Activated T-cell treated with anti-CD3 and anti-CD28 coated beads, Interleukin-2, amount 50 U/mL, for 72 hours (primary cell): ENCODE measurements around the gene COX7B2. TPM values are rescaled to one million over a fixed set of nuclear protein-coding genes. Genes with fewer than 3 reads are reported as not detected.

Experiments
- ATAC-seq, 2 donors: fragments of 150-1000 bp; cut with Tn5 transposase; replicated peaks in 1 of 2; 2 replicates each; pipeline ENCODE4 v1.10.0; 2021; ENCODE audit warnings: moderate library complexity in 2 of 2, mild to moderate bottlenecking in 1 of 2
- DNase-seq, 2 donors: peaks; one replicate each; pipeline ENCODE4 v3.0.0; 2021 to 2022; ENCODE audit warnings: mixed read lengths in 1 of 2
- H3K27ac Mint-ChIP-seq: one replicate; pipeline ENCODE4 v1.8.0; 2022; ENCODE audit warnings: mild to moderate bottlenecking, moderate library complexity, mixed read lengths
- H3K27me3 Mint-ChIP-seq: one replicate; pipeline ENCODE4 v1.8.0; 2022; ENCODE audit warnings: low read depth, mixed read lengths
- H3K36me3 Mint-ChIP-seq, 2 donors: one replicate each; pipeline ENCODE4 v1.8.0; 2022; ENCODE audit warnings: mixed read lengths in 2 of 2, mild to moderate bottlenecking in 1 of 2; ENCODE audit not compliant: insufficient read depth in 2 of 2
- H3K4me1 Mint-ChIP-seq: one replicate; pipeline ENCODE4 v1.8.0; 2022; ENCODE audit warnings: low read depth, mixed read lengths
- H3K4me3 Mint-ChIP-seq, 2 donors: one replicate each; pipeline ENCODE4 v1.8.0; 2022; ENCODE audit warnings: mild to moderate bottlenecking in 2 of 2, mixed read lengths in 2 of 2, moderate library complexity in 2 of 2
- H3K9me3 Mint-ChIP-seq, 2 donors: one replicate each; pipeline ENCODE4 v1.8.0; 2022; ENCODE audit warnings: mixed read lengths in 2 of 2
- total RNA-seq, 2 donors: library from RNA; stranded (reverse); gene quantifications; one replicate each; pipeline ENCODE4 v1.2.3, GENCODE V29; 2022

COX7B2 gene
- total RNA-seq, 2 donors from 2014 or later: not detected

GRCh38 chr4:46793036-46793435 is 116.0 kb downstream of the COX7B2 start:
- ATAC-seq: no peak

DNA sequence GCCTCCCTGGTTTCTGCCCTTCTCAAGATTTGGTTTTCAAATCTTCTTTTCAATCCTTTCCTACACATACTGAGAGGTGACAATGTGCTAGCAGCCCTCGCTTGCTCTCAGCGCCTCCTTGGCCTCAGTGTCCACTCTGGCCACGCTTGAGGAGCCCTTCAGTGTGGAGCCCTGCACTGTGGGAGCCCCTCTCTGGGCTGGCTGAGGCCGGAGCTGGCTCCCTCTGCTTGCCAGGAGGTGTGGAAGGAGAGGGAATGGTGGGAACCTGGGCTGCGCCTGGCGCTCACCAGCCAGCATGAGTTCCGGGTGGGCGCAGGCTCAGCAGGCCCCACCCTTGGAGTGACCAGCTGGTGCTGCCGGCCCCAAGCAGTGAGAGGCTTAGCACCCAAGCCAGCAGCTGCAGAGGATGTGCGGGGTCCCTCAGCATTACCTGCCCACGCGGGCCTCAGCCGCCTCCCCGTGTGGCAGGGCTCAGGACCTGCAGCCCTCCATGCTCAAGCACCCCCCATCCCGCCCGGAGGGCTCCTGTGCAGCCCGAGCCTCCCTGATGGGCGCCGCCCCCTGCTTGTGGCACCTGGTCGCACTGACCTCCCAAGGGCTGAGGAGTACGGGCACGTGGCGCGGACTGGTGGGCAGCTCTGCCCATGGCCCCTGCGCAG is 127.5 kb downstream of the COX7B2 start:
- DNase-seq (no peak), ATAC-seq (no peak)
- no peak overlapping the region for H3K27ac Mint-ChIP-seq
- no peaks in the 10 kb centered on the region for H3K36me3 Mint-ChIP-seq
- H3K4me3 Mint-ChIP-seq: no peak overlapping the region
- H3K27me3 Mint-ChIP-seq: no peaks in the 10 kb centered on the region
- H3K4me1 Mint-ChIP-seq: no peaks in the 10 kb centered on the region
- H3K9me3 Mint-ChIP-seq: peaks cover 0 to under 1% of the 10 kb centered on the region in 2 donors

More at GRCh38 chr4:46793036-46793435, 116.0 kb downstream of the COX7B2 start:
- peaks cover 0 to 1% of the 10 kb centered on the region in 2 donors for H3K36me3 Mint-ChIP-seq
- H3K4me1 Mint-ChIP-seq: no peaks in the 10 kb centered on the region
- no peak overlapping the region for H3K4me3 Mint-ChIP-seq
- DNase-seq: no peak
- H3K27me3 Mint-ChIP-seq: no peaks in the 10 kb centered on the region
- H3K27ac Mint-ChIP-seq: no peak overlapping the region
- H3K9me3 Mint-ChIP-seq: peaks cover 0 to 6% of the 10 kb centered on the region in 2 donors

GRCh38 chr4:46765465-46765864 is 143.6 kb downstream of the COX7B2 start:
- Mint-ChIP-seq H3K36me3 (no peaks in the 10 kb centered on the region), H3K4me3 (no peak overlapping the region), H3K27me3 (no peaks in the 10 kb centered on the region), H3K4me1 (no peaks in the 10 kb centered on the region), H3K9me3 (peaks cover 1 to 2% of the 10 kb centered on the region in 2 donors), H3K27ac (no peak overlapping the region)
- DNase-seq: no peak
- no peak for ATAC-seq

DNA sequence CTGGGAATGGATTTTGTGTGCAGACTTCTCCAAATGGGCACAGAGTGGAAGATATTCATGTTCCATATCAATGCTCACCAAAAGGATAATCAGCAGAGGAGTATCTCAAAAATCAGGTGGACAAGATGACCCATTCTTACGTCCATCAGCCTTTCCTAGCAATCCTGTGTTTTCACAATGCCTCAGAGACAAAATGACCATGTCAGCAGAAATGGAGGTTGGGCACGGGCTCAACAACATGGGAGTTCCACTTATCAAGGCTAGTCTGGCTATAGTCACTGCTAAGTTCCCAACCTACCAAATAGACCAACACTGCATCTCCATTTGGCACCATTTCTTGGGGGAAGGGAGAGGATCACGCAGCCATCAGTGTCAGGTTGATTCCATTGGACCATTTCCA is 179.0 kb downstream of the COX7B2 start:
- H3K36me3 Mint-ChIP-seq: peaks cover 1 to 2% of the 10 kb centered on the region in 2 donors
- H3K27ac Mint-ChIP-seq: no peak overlapping the region
- H3K4me3 Mint-ChIP-seq: no peak overlapping the region

GRCh38 chr4:46720055-46720454 is 189.0 kb downstream of the COX7B2 start:
- no peak overlapping the region for H3K4me3 Mint-ChIP-seq
- ATAC-seq (no peak), DNase-seq (no peak)
- no peaks in the 10 kb centered on the region for H3K4me1 Mint-ChIP-seq
- H3K27ac Mint-ChIP-seq: no peak overlapping the region
- peaks cover 0 to 3% of the 10 kb centered on the region in 2 donors for H3K36me3 Mint-ChIP-seq
- H3K9me3 Mint-ChIP-seq: no peaks in the 10 kb centered on the region
- peaks cover 8% of the 10 kb centered on the region for H3K27me3 Mint-ChIP-seq

More for the DNA sequence above, 179.0 kb downstream of the COX7B2 start:
- DNase-seq: no peak
- Mint-ChIP-seq H3K27me3 (peaks cover 5% of the 10 kb centered on the region), H3K9me3 (peaks cover 7 to 14% of the 10 kb centered on the region in 2 donors), H3K4me1 (no peaks in the 10 kb centered on the region)
- ATAC-seq: no peak

- no peak for ATAC-seq
- H3K36me3 Mint-ChIP-seq: no peaks in the 10 kb centered on the region
These were observed 191.1 kb downstream of the COX7B2 start for GRCh38 chr4:46717950-46718349.

DNA sequence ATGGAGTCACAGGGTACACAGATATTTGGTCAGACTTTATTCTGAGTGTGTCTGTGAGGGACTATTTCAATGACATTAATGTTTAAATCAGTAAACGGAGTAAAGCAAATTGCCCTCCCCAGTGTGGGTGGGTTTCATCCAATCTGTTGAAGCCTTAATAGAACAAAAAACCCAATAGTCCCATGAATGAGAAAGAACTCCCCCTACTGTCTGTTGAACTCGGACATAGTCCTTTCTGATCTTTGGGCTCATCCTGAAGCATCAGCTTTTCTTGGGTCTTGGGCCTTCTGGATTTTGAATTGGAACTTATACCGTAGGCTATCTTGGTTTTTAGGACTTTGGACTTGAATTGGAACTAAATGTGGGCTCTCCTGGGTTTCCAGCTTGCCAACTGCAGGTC is 193.6 kb downstream of the COX7B2 start:
- no peak for DNase-seq
- H3K4me3 Mint-ChIP-seq: no peak overlapping the region
- no peaks in the 10 kb centered on the region for H3K27me3 Mint-ChIP-seq
- no peaks in the 10 kb centered on the region for H3K36me3 Mint-ChIP-seq
- ATAC-seq: no peak
- no peak overlapping the region for H3K27ac Mint-ChIP-seq
- H3K9me3 Mint-ChIP-seq: no peaks in the 10 kb centered on the region
- no peaks in the 10 kb centered on the region for H3K4me1 Mint-ChIP-seq

More at GRCh38 chr4:46717950-46718349, 191.1 kb downstream of the COX7B2 start:
- Mint-ChIP-seq H3K9me3 (no peaks in the 10 kb centered on the region), H3K4me3 (no peak overlapping the region), H3K27ac (no peak overlapping the region), H3K4me1 (no peaks in the 10 kb centered on the region), H3K27me3 (no peaks in the 10 kb centered on the region)
- DNase-seq: no peak

GRCh38 chr4:46698891-46699290 is 210.2 kb downstream of the COX7B2 start:
- no peak for ATAC-seq
- no peaks in the 10 kb centered on the region for H3K27me3 Mint-ChIP-seq
- no peak overlapping the region for H3K27ac Mint-ChIP-seq
- no peak overlapping the region for H3K4me3 Mint-ChIP-seq
- DNase-seq: no peak
- no peaks in the 10 kb centered on the region for H3K36me3 Mint-ChIP-seq
- peaks cover 4 to 9% of the 10 kb centered on the region in 2 donors for H3K9me3 Mint-ChIP-seq
- H3K4me1 Mint-ChIP-seq: no peaks in the 10 kb centered on the region

Other genes with a start within 250 kb of the COX7B2 start
- not detected for gene GABRA4, start 84.3 kb upstream of the COX7B2 start, total RNA-seq
- not detected for gene GABRB1, start 122.3 kb upstream of the COX7B2 start, total RNA-seq